Neural progenitor cell (in vitro differentiated cells): ENCODE results near the gene CYP39A1. TPM values are rescaled to one million over a fixed set of nuclear protein-coding genes. Genes with fewer than 3 reads are reported as not detected.

Experiments used
- DNase-seq: peaks from one replicate; pipeline ENCODE4 v3.0.0-alpha.2; 2016; ENCODE audit warnings: low spot score
- H2AFZ ChIP-seq: fragments of 200-600 bp; sonication (generic); replicated peaks from 2 replicates; pipeline ENCODE4 v1.6.1; 2016; ENCODE audit warnings: antibody characterized with exemption
- H3F3A ChIP-seq: fragments of 200-600 bp; sonication (generic); 2 replicates; pipeline ENCODE4 v1.6.1; 2016; ENCODE audit warnings: antibody characterized with exemption, low read depth
- H3K27ac ChIP-seq: fragments of 200-600 bp; sonication (generic); 2 replicates; pipeline ENCODE4 v1.5.1; 2016; ENCODE audit warnings: mild to moderate bottlenecking
- H3K27me3 ChIP-seq: fragments of 200-600 bp; sonication (generic); 2 replicates; pipeline ENCODE4 v1.6.1; 2016; ENCODE audit warnings: mild to moderate bottlenecking, moderate library complexity
- H3K36me3 ChIP-seq: fragments of 200-600 bp; sonication (generic); 2 replicates; pipeline ENCODE4 v1.5.1; 2016
- H3K4me1 ChIP-seq: fragments of 200-600 bp; sonication (generic); 2 replicates; pipeline ENCODE4 v1.6.1; 2016; ENCODE audit warnings: mixed run types
- H3K4me2 ChIP-seq: fragments of 200-600 bp; sonication (generic); 2 replicates; pipeline ENCODE4 v1.6.1; 2016
- H3K4me3 ChIP-seq: fragments of 200-600 bp; sonication (generic); 2 replicates; pipeline ENCODE4 v1.5.1; 2016
- H3K79me2 ChIP-seq: fragments of 200-600 bp; sonication (generic); 2 replicates; pipeline ENCODE4 v1.6.1; 2016; ENCODE audit warnings: low read depth
- H3K9ac ChIP-seq: fragments of 200-600 bp; sonication (generic); 2 replicates; pipeline ENCODE4 v1.6.1; 2016
- H3K9me3 ChIP-seq: fragments of 200-600 bp; sonication (generic); 2 replicates; pipeline ENCODE4 v1.5.1; 2016; ENCODE audit warnings: low read depth
- H4K20me1 ChIP-seq: fragments of 200-600 bp; sonication (generic); 2 replicates; pipeline ENCODE4 v1.6.1; 2016; ENCODE audit warnings: low read depth
- H3K27ac Mint-ChIP-seq: 3 replicates; pipeline ENCODE4 v1.8.0; 2021; ENCODE audit warnings: mixed read lengths
- H3K27me3 Mint-ChIP-seq: 2 replicates; pipeline ENCODE4 v1.8.0; 2022; ENCODE audit warnings: low read depth, mild to moderate bottlenecking, inconsistent platforms, moderate library complexity, mixed read lengths; ENCODE audit not compliant: insufficient read depth
- H3K36me3 Mint-ChIP-seq: 3 replicates; pipeline ENCODE4 v1.8.0; 2021; ENCODE audit warnings: mixed read lengths
- H3K4me1 Mint-ChIP-seq: 3 replicates; pipeline ENCODE4 v1.8.0; 2021; ENCODE audit warnings: mixed read lengths
- H3K4me3 Mint-ChIP-seq: 3 replicates; pipeline ENCODE4 v1.8.0; 2021; ENCODE audit warnings: mild to moderate bottlenecking, moderate library complexity, mixed read lengths
- H3K9me3 Mint-ChIP-seq: 3 replicates; pipeline ENCODE4 v1.8.0; 2020; ENCODE audit warnings: mixed read lengths
- EZH2 ChIP-seq: fragments of 200-600 bp; sonication (generic); IDR thresholded peaks from 2 replicates; pipeline ENCODE4 v1.6.1; 2017; ENCODE audit warnings: antibody characterized with exemption, mild to moderate bottlenecking, moderate library complexity
- EZH2phosphoT487 ChIP-seq: fragments of 200-600 bp; sonication (generic); IDR thresholded peaks from 2 replicates; pipeline ENCODE4 v1.6.1; 2017; ENCODE audit warnings: antibody characterized with exemption
- total RNA-seq: library from RNA; depleted of rRNA; stranded (reverse); fragments of >200 nt; gene quantifications from 2 replicates; pipeline ENCODE4 v1.2.3, GENCODE V29; 2015; ENCODE audit warnings: low replicate concordance
- TF ChIP-seq, protein P1 (sequence below): fragments of 200-600 bp; sonication (generic); IDR thresholded peaks from 2 replicates; pipeline ENCODE4 v1.5.1; 2017; ENCODE audit warnings: antibody characterized with exemption, mild to moderate bottlenecking

CYP39A1 gene
- total RNA-seq, 1 donor from 2014 or later, result 7.1 TPM

DNA sequence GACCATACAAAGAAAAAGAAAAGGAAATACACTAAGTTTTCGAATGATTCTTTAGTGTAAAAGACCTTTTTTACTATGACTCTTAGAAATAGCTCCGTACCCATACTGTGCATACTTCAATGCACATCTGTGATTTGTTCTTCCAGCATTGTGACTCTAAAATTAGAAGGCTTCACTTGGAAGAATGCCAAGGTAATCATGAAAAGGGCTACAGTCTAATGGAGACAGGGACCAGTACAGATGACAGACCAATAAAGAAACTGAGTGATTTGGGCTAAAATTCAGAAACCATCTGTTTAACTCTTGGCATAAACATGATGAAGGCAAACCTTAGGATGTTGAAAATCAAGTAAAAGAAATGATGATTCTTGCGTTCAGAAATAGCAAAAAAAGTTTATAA is 46.3 kb downstream of the CYP39A1 start:
- H3K4me3 Mint-ChIP-seq, result no peak overlapping the region
- Histone ChIP-seq H3K4me2 (no peak overlapping the region), H3K36me3 (no peaks in the 10 kb centered on the region), H3K4me3 (no peak overlapping the region), H3F3A (no peaks in the 10 kb centered on the region), H2AFZ (no peak overlapping the region), H3K27me3 (no peaks in the 10 kb centered on the region), H4K20me1 (no peaks in the 10 kb centered on the region), H3K9me3 (no peaks in the 10 kb centered on the region), H3K9ac (no peak overlapping the region), H3K27ac (no peak overlapping the region), H3K79me2 (no peaks in the 10 kb centered on the region), H3K4me1 (no peaks in the 10 kb centered on the region)
- H3K36me3 Mint-ChIP-seq, result no peaks in the 10 kb centered on the region
- no peaks in the 10 kb centered on the region for H3K9me3 Mint-ChIP-seq
- TF ChIP-seq, protein P1, sequence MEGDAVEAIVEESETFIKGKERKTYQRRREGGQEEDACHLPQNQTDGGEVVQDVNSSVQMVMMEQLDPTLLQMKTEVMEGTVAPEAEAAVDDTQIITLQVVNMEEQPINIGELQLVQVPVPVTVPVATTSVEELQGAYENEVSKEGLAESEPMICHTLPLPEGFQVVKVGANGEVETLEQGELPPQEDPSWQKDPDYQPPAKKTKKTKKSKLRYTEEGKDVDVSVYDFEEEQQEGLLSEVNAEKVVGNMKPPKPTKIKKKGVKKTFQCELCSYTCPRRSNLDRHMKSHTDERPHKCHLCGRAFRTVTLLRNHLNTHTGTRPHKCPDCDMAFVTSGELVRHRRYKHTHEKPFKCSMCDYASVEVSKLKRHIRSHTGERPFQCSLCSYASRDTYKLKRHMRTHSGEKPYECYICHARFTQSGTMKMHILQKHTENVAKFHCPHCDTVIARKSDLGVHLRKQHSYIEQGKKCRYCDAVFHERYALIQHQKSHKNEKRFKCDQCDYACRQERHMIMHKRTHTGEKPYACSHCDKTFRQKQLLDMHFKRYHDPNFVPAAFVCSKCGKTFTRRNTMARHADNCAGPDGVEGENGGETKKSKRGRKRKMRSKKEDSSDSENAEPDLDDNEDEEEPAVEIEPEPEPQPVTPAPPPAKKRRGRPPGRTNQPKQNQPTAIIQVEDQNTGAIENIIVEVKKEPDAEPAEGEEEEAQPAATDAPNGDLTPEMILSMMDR, result no peak
- TF ChIP-seq EZH2phosphoT487 (no peak), EZH2 (no peak)
- H3K27ac Mint-ChIP-seq, result no peak overlapping the region
- no peaks in the 10 kb centered on the region for H3K4me1 Mint-ChIP-seq
- no peak for DNase-seq
- no peaks in the 10 kb centered on the region for H3K27me3 Mint-ChIP-seq

DNA sequence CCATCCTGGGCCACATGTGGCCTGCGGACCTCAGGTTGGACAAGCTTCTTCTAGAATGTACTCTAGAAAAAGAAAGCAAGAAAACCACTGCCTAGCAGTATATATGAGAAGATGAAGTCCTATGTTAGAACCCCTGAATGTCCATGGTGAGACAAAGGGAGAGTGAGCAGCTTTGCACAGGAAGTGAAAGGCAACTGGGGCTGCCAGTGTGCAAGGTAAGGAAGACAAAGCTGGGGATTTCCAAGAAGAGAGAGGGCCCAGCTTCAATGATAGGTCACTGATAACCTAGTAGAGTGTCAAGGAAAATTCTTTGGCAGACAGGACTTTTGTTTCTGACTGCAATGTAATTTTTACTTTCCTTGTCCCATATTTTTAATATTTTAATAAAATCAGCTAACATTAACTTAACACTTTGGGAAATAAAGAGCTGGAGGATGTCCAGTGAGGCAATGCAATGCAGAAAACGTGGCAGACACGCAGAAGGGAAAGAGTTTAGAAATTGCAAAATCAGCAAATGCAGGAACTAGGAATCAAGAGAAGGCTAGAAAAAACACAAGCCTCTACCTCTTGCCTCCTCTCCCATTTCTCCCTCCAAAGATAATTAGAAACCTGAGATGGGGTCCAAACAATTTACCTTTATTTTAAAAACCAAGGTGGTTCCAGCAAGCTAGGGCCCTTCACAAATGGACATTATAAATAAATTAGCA is 47.4 kb downstream of the CYP39A1 start:
- no peak overlapping the region for H3K4me2 ChIP-seq
- no peak for DNase-seq
- H4K20me1 ChIP-seq, result no peaks in the 10 kb centered on the region
- H3K9ac ChIP-seq, result no peak overlapping the region
- H3K4me1 ChIP-seq, result no peaks in the 10 kb centered on the region
- H3F3A ChIP-seq, result no peaks in the 10 kb centered on the region
- no peaks in the 10 kb centered on the region for H3K36me3 Mint-ChIP-seq
- no peaks in the 10 kb centered on the region for H3K9me3 Mint-ChIP-seq
- no peaks in the 10 kb centered on the region for H3K79me2 ChIP-seq
- H3K36me3 ChIP-seq, result no peaks in the 10 kb centered on the region
- no peaks in the 10 kb centered on the region for H3K27me3 ChIP-seq
- no peaks in the 10 kb centered on the region for H3K27me3 Mint-ChIP-seq
- H3K4me1 Mint-ChIP-seq, result no peaks in the 10 kb centered on the region
- no peak for TF ChIP-seq EZH2
- no peak for TF ChIP-seq EZH2phosphoT487
- TF ChIP-seq, protein P1, result no peak
- no peak overlapping the region for H3K4me3 ChIP-seq
- H3K27ac ChIP-seq, result no peak overlapping the region
- no peak overlapping the region for H2AFZ ChIP-seq
- no peak overlapping the region for H3K4me3 Mint-ChIP-seq
- H3K27ac Mint-ChIP-seq, result no peak overlapping the region
- no peaks in the 10 kb centered on the region for H3K9me3 ChIP-seq

DNA sequence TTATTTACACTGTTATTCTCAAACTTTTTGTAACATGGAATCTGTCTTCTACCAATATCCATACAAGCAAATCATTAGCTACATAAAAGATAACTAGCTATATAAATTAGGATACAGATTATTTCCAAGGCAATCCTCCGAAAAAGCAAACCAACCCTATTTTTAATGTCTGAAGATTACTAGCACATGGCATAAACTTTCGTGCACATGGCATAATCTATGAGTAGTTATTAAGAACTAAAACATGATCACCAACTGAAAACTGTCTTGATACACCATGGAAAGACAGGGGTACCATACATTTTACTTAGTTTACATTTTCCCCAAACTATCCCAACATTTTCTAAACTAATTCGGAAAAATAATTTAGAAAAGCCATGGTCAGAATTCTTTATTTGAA is 54.4 kb downstream of the CYP39A1 start:
- Histone ChIP-seq H3K79me2 (no peaks in the 10 kb centered on the region), H3K36me3 (no peaks in the 10 kb centered on the region), H3K9ac (no peak overlapping the region), H3F3A (no peaks in the 10 kb centered on the region), H3K27ac (no peak overlapping the region), H3K4me3 (no peak overlapping the region), H3K4me1 (no peaks in the 10 kb centered on the region), H3K27me3 (no peaks in the 10 kb centered on the region), H2AFZ (no peak overlapping the region), H3K4me2 (no peak overlapping the region), H4K20me1 (no peaks in the 10 kb centered on the region), H3K9me3 (no peaks in the 10 kb centered on the region)
- TF ChIP-seq EZH2 (no peak), EZH2phosphoT487 (no peak)
- TF ChIP-seq, protein P1, result no peak
- H3K9me3 Mint-ChIP-seq, result no peaks in the 10 kb centered on the region
- H3K4me1 Mint-ChIP-seq, result no peaks in the 10 kb centered on the region
- H3K27me3 Mint-ChIP-seq, result no peaks in the 10 kb centered on the region
- DNase-seq, result no peak
- H3K36me3 Mint-ChIP-seq, result peaks cover 5% of the 10 kb centered on the region
- no peak overlapping the region for H3K4me3 Mint-ChIP-seq
- H3K27ac Mint-ChIP-seq, result no peak overlapping the region
